ENCODE measurements around the gene TMEM184A.
A peak's percentile ranks its signal among the peaks of the same experiment; 100 is the strongest.

Gene TMEM184A

DNA sequence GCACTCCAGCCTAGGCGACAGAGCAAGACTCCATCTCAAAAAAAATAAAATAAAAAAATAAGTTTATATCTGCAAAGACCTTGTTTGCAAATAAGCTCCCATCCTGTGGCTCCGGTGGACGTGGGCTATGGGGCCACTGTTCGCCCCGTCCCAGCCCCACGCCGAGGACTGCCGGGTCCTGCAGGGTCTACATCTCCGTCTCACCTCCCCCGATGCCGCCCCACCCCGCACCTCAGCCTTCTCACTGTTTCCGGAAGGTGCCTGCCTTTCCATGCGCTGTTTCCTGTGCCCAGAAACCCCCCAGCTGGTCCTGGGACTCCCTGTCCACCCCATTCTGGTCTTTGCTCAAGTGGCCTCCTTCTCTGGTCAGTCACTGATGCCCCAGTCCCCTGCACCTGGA lies 46.8 kb downstream of the TMEM184A start:
- TF ChIP-seq, protein P1, sequence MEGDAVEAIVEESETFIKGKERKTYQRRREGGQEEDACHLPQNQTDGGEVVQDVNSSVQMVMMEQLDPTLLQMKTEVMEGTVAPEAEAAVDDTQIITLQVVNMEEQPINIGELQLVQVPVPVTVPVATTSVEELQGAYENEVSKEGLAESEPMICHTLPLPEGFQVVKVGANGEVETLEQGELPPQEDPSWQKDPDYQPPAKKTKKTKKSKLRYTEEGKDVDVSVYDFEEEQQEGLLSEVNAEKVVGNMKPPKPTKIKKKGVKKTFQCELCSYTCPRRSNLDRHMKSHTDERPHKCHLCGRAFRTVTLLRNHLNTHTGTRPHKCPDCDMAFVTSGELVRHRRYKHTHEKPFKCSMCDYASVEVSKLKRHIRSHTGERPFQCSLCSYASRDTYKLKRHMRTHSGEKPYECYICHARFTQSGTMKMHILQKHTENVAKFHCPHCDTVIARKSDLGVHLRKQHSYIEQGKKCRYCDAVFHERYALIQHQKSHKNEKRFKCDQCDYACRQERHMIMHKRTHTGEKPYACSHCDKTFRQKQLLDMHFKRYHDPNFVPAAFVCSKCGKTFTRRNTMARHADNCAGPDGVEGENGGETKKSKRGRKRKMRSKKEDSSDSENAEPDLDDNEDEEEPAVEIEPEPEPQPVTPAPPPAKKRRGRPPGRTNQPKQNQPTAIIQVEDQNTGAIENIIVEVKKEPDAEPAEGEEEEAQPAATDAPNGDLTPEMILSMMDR (IDR thresholded peaks at IDR 0.05; ENCODE audit: low read depth, low read length), result no peak
- H3K4me3 ChIP-seq (ENCODE audit: low read depth, low read length), result no peak overlapping the region
- no peak for DNase-seq (ENCODE audit: low read depth, low spot score)
- in situ Hi-C loops (cut with HindIII; ENCODE audit: low sequenced_read_pairs), result no loop called here

DNA sequence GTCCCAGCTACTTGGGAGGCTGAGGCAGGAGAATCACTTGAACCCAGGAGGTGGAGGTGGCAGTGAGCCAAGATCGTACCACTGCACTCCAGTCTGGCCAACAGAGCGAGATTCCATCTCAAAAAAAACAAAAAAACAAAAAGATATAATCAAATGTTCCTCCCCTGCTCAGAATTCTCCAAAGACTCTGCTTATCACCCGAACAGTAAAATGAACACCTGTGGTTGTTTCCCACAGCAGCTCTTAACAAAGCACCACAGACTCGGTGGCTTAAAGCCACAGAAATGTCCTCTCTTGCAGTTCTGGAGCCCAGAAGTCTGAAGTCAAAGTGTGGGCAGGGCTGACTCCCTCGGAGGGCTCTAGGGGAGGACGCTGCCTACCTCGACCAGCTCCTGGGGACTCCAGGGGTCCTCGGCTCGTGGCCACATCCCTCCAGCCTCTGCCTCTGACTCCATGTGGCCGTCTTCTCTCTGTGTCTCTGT lies 47.7 kb downstream of the TMEM184A start:
- no peak overlapping the region for H3K4me3 ChIP-seq (ENCODE audit: low read depth, low read length)
- in situ Hi-C loops (cut with HindIII; ENCODE audit: low sequenced_read_pairs), result no loop called here
- TF ChIP-seq, protein P1 (IDR thresholded peaks at IDR 0.05; ENCODE audit: low read depth, low read length), result no peak
- DNase-seq (ENCODE audit: low read depth, low spot score), result no peak

DNA sequence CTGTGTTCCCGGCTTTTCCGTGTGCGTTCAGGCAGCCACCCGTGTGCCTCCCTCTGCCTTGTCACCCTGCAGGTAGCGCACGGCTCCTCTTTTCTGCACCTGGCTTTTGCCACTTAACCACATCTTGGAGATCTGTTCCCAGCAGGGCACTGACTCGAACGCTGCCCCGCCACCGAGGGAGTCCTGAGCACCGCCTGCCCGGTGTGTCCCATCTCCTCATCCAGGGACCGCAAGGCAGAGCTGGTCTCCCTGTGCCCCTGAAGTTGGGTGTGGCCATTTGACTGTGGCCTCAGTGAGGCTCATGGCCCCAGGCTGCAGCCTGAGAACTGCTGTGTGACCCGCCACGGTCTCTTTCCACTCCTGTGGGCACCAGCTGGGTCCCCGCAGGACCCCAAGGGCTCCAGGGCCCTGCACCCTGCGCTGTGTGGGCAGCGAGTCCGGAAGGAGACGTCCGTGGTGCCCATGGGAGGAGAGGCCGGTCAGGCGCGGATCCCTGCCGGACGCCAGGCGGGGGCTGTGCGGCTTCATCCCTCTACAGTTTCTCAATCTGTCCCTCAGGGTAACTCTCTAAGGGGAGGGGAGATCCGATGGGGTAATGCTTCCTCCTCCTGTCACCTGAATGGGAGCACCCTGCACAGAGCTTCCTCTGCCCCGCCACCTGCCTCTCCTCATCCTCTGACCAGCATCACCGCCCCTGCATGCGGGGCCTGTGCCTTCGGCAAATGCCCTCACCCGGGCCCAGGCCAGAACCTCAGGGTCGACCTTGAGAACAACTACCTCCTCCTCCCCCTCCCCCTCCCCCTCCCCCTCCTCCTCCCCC lies 50.1 kb downstream of the TMEM184A start:
- TF ChIP-seq, protein P1 (IDR thresholded peaks at IDR 0.05; ENCODE audit: low read depth, low read length), result no peak
- in situ Hi-C loops (cut with HindIII; ENCODE audit: low sequenced_read_pairs), result no loop called here

DNA sequence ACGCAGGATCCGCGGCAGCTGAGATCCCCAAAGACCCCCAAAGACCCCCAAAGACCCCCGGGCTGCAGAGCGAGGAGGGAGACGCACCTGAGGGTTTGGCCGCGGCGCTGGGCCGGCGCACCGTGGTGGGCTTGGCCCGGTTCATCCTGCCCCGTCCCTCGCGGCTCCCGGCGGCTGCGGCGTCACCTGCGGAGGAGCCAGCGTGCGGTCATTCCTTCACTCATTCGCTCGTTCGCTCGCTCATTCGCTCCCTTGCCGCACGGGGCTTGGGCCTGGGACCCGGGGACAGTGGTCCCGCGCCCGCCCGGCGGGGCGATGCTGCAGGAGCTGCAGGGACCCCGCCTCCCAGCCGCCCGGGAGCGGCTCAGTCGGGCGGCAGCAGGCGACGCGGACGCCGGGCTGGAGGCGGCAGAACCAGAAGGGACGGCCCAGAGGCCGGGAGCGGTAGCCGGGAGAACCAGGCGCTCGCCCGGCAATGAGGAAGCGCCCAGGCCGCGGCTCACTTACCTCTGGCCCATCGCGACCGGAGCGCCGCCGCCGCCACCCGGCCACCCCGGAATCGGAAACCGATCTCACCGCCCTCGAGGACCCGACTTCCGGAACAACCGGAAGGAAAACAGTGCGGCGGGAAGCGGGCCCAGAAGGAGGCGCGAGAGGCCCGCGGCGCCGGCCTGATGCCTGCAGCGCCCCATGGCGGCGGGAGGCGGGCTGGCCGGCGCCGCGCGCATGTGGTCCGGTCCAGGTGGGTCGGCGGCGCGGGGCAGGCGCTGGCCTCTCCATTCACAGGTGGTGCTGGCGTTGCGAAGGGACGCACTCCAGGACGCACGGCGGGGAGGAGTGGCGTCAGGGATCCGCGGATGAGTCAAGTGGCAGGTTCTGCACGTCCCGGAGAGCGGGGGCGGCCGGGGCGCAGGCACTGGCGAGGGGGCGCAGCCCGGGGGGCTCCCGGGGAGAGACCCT lies 51.9 kb downstream of the TMEM184A start, which contains the start of gene INTS1:
Gene INTS1 (minus strand): TSS at position 574 of the 960 bp plus-strand sequence. CDS start 429 bp downstream, at position 145.
- DNase-seq (ENCODE audit: low read depth, low spot score), result peak; percentile 91
- in situ Hi-C loops (cut with HindIII; ENCODE audit: low sequenced_read_pairs), result no loop called here
- H3K4me3 ChIP-seq (ENCODE audit: low read depth, low read length), result peak within 1 kb of the TSS; percentile 68
- TF ChIP-seq, protein P1 (IDR thresholded peaks at IDR 0.05; ENCODE audit: low read depth, low read length), result peak; percentile 64

More for the DNA sequence above, 50.1 kb downstream of the TMEM184A start:
- no peak overlapping the region for H3K4me3 ChIP-seq (ENCODE audit: low read depth, low read length)
- DNase-seq (ENCODE audit: low read depth, low spot score), result no peak

DNA sequence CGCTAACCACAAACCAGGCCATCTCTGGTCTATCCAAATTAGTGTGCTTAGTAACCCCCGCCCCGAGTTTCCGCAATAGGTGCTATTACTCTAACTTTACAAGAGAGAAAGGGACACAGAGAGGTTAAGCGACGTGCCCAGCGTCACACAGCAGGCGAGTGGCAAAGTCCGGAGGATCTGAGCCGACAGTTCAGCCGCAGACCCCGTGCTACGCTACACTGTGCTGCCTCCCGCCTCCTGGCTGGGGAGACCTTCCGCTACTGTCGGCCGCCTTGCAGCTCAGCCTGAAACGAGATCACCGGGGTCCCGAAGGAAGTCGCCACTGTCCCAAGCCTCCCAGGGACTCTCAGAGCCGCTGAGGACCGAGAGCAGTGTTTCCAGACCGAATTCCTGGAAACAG lies 52.6 kb downstream of the TMEM184A start:
- in situ Hi-C loops (cut with HindIII; ENCODE audit: low sequenced_read_pairs), result no loop called here
- no peak for DNase-seq (ENCODE audit: low read depth, low spot score)

DNA sequence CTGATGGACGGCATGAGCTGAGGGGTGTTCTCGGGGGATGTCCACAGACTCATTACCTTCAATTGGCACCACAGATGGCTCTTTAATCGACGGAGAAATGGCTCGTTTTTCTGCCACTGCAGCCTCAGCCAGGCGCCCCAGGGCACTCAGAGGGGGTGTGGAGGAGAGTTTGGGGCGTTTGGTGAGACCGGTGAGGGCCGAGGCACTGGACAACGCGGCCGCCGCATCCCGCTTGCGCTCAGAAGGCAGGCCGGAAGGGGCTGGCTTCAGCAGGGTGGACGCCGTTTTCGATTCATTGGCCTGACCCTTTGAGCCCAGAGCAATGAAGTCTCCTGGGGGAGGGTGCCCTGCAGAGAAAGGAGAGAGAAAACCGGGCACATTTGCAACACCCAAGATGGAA lies 53.2 kb downstream of the TMEM184A start:
- DNase-seq (ENCODE audit: low read depth, low spot score), result no peak
- TF ChIP-seq, protein P1 (IDR thresholded peaks at IDR 0.05; ENCODE audit: low read depth, low read length), result no peak
- in situ Hi-C loops (cut with HindIII; ENCODE audit: low sequenced_read_pairs), result no loop called here
- H3K4me3 ChIP-seq (ENCODE audit: low read depth, low read length), result no peak overlapping the region

More for the DNA sequence above, 52.6 kb downstream of the TMEM184A start:
- TF ChIP-seq, protein P1 (IDR thresholded peaks at IDR 0.05; ENCODE audit: low read depth, low read length), result no peak
- peak overlapping the region; percentile 68 for H3K4me3 ChIP-seq (ENCODE audit: low read depth, low read length)
